Nucleus accumbens (tissue), 56 donors: Measurements from ENCODE around the gene SMG5.

Experiments used
- DNase-seq, 56 donors: peaks; one replicate each; lab custom pipeline; 2025; lab: John Stamatoyannopoulos, UW

Gene SMG5

DNA sequence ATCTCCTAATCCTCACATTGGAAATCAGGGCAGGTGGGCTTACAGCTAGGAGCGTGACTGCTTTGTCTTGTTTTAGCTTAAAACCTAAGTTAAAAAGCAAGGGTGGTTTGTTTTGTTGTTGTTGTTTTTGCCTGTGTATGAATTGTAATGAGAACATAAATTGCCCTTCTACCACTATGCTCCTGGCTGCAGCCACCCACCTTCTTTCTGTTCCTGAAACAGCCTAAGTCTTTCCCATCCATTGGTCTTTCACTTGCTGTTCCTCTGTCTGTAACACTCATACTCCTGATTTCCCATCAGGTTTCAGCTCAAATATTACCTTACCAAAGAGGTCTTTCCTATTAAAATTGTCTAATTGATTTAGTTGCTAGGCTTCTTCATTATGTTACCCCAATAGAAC, 896 bp upstream of the SMG5 start:
- DNase-seq: no peak

DNA sequence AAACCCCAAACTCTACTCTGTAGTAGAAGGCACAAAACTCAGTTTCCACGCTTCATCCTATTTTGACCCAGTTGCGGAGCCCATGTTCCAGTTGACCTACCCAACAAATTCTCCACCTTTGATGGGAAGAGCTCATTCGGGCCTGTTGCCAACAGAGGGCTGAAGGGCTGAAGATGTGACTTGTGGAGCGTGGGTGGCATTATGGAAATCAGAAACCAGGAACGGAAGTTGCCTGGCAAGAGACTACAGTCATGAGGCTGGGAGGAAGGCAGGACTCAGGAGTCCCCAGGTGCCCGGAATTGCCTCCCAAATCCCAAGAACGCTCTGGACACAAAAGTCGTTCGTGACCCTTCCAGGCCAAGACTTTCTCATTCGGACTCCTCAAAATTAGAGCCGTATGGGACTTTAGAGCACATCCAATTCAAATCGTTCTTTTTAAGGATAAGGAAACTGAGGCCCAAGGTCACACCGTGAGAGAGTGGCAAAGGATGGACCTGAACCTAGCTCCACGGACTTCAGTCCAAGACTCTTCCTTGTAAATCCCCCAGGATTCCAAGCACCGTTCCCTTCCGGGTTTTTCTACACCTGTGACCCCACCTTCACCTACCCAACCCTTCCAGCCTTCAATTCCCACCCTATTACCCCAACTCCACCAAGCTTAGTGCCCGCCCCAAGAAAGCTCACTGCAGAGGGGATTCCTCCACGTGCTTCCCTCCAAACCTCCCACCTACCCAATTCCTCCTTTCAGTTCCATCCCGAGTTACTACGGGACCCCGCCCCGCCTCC, 739 bp downstream of the SMG5 start:
- DNase-seq: peak in 11 of 56 donors; percentile 4 to 63 (median 15)

DNA sequence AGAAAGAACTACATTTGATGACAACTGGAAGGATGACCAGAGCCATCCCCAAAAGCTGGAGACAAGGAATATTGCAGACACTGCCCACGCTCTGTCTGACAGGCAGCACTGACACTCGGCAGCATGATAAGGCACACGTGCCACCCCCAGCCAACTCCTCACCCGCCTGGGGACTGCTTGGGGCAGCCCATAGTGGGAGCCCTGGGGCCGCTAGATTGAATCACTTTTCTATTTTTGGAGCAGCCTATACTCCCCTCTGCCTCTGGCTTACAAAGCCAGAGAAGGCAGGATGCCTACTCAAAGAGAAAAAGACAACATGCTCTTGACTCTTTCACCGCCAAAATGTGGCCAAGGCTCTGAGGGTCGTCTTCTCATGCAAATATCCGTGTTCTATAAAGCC, 1.3 kb downstream of the SMG5 start:
- peak in 4 of 56 donors; percentile 4 to 40 (median 20) for DNase-seq

DNA sequence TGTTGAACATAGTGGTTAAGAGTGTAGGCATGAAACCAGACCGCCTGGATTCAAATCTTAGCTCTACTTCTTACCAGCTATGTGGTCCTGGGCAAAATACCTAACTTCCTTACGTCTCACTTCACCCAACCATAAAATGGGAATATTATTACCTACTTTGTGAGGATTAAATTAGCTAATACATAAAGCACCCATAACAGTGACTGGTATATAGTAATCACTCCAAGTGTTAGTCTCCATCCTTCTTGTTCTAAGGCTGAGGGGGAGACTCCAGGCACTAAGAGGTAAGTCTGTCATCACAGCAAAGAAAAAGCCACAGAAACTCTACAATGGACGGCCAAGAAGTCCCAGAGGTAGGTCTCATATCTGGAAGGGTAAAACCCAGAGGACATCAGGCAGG, 2.8 kb downstream of the SMG5 start:
- no peak for DNase-seq

DNA sequence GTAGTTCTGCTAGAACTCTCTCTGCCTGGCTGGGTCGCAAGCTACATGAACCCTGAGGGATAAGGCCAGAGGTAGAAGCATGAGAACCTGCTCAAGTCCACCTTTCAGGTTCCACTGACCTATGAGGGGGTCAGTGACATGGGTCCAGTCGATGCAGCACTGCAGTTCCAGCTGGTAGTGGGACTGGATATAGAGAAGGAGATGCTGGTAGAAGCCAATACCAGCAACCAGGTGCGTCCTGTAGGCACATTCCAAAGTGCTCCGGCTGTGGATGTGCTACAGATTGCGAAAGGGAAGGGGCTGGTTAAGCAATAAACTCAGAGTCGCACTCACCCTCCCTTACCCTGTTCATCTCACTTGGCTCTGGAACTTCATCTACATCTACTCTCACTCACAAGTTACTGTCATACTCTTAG, 5.7 kb downstream of the SMG5 start:
- no peak for DNase-seq

DNA sequence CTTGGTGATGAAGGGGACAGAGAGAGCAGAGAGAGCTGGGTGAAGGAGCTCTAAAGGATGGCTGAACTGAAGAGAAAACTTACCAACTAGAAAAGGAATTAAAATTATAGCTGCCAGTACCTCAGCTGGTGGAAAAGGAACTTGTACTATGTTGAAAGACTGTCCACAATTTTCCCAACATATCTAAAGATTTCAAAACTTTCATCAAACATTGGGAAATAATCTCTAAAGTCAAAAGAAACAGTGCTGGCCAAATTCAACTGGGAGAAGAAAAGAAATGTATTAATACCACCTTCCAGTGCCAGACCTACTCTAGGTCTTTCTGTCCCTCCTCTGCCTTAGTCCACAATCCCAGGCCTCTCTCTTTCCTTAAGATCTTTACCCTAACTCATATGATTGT, 6.1 kb downstream of the SMG5 start:
- no peak for DNase-seq

DNA sequence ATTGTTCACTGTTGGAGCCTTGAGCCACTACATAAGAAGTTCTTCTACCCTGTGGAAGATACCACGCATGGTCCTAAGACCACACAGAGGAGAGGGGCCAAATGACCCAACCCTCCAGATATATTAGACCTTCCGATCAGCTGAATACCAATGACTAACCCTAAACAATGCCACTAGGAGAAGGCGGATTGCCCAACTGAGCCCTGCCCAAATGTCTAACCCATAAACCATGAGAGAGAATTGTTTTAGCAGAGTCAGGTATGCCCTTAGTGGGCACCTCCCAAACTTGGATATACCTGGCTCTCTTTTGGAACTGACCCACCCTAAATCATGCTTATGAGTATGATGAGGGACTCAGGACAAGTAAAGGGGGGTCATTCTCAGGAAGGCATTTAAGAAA, 12.3 kb downstream of the SMG5 start:
- no peak for DNase-seq

DNA sequence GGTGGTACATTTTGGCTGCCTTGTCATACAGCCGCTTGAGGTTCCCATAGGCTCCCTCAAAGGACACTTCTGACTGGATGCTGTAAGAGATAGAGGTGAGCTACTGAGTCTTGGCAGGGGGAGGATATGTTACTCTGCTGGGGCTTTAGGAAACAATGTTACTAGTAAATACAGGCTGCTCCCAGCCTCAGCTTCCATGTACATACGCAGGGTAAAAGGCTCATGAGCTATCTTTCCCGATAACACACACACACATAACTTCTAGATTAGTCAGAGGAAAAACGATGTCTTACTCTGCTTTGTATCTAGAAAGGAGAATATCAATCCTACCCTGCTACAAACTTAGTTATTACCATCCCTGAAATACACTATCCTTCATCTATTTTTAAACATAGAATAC, 14.3 kb downstream of the SMG5 start:
- DNase-seq: no peak

DNA sequence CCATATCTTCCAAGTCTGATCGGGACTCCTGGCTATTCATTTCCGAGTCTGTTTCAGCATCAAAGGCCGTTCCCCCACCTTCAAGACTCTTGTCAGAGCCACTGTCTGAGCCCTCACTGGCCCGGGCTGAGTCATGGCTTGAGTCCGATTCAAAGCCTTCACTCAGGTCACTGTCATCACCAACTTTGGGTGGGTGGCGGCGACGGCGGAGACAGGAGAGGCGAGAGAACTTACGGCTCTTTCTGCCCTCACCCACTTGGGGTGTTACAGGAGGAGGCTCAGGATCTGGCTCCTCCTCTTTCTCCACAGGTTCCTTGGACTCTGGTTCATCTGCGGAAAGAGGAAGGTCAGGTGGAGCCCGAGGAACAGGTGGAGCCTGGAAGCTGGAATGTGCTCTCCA, 16.6 kb downstream of the SMG5 start:
- DNase-seq: no peak

DNA sequence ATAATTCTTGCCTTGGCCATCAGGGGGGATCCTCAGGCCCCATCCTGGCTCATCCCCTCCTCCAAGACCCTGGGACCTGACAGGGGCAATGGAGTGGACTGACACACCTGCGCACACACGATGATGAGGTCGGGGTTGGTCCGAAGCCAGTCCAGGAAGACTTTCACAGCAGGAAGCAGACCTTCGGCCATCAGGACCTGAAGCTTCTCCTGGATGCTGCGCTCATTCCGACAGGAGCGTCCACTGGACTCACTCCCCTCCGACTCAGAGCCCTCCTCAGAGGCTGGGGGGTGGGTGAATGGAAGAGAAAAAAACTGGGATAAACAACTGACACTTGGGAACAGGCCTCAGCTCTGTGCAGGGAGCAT, 19.4 kb downstream of the SMG5 start:
- DNase-seq: no peak

DNA sequence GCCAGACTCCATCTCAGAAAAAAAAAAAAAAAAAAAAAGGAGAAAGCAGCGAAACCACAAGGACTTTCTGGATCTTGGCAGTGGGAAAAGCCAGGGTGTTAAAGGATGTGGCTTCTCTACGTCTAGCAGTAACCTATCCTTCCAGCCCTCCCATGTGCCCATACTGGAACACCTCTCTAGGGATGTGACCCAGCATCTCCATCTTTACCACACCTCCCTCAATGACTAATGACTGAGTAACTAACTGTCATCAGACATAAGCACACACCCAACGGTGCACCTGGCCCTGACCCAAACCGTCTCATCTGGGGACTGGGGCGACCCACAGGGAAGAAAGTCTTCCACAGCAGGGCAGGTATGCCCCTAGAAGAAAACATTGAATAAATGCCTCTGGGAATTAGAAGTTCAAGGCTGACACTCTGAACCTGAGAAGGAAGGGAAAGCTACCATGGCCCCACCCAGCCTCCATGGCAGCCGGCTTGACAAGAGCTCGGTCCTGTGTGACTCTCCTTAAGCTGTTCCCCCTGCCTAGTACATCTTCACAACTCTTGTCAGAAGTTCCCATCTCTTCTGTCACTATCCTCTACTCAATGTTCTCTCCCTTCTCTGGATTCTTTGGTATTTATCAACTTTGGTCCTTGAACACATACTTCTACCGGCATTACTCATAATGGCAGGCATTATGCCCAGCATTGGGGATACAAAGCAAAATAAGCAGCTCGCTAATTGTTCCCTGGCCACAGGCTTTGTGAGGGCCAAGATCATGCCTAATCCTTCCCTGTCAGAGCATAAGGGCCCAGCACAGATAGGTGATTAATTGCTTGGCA, 20.0 kb downstream of the SMG5 start:
- DNase-seq: no peak

DNA sequence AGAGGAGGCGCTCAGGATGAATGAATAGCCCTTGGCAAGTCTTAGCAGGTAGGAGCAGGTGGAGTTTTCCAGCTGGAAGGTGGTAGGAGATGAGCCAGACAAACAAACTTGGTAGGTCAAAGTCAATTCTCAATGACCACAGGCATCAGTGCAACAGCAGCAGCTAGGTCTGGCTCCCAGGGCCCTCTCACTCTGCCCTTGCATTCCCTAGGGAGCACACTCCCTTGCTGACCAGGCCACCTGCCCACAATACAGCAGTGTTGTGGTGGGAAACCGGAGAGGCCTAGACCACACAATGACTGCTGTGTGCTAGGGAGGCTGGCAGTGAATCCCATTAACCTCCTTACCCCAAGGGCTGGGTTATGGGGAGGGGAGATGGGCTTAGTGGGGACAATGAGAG, 21.7 kb downstream of the SMG5 start:
- DNase-seq: peak in 24 of 56 donors; percentile 30 to 74 (median 52)

DNA sequence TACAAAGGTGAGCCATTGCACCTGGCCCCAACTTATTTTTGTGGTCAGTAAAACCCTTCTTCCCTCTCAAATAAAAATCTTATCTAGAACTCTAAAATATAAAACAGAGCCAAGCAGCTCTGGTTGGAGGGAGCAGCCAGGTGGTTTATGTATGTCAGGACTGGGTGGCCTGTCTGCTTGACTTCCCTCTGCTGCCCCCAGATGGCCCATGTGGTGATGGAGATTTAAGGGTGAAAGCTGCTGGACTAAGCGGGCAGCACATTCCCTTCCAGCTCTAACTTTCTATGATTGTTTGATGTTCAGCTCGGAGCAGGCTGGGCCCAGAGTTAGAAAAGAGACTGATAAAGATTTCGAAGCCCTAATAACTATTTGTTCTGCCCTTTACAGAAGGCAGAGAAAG, 22.8 kb downstream of the SMG5 start:
- peak in 27 of 56 donors; percentile 19 to 71 (median 39) for DNase-seq

DNA sequence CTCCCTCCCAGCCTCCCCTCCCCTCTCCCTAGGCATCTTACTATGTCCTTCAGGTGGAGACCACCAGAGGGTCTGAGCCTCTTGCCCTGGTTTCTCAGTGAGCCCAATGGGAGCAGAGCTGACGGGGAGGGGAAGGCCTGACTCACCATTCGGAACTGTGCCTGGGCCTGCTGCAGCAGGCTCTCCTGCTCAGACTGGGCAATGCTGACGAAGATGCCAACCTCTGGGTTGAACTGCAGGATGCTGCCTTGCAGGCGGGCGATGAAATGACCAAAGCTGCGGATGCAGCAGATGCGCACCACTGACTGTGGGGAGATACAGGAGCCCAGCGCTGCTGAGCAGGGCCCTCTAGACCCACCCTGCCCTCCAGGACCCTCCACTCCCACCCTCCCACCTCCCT, 23.8 kb downstream of the SMG5 start:
- DNase-seq: no peak

DNA sequence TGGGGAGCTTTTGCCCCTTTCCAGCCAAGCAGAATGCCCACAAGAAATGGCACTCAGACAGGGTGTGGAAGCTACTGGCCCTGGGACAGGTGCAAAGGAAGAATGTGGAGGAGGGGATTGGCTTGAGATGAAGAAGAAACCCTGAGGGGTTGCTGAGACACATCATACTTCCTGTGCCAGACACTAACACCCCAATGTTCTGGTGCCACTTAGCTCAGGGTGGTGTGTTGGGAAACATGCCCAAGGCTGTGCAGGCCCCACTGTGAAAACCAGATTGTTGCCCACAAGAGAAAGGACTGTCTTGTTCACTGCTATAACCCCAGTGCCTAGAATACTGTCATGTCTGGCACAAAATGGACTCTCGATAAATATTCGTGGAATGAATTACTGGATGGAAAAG, 24.9 kb downstream of the SMG5 start:
- DNase-seq: peak in 1 of 56 donors; percentile 7

DNA sequence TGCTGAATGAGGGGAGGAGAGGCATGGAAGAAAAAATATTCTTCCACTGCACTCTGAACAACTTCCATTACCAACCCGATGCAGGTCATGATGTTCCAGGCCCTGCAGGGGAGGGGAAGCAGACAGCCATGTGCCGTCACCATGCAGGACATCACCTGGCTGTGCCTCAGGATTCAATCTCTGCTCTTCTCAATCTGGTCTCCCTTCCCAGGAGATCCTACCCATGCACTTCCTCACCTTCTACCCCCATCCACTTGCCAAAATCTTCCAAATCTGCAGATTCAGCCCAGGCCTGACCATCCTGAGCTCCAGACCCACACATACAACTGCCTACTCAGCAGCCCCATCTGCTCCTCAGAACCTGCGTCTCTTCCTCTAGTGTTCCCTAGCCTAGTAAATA, 29.0 kb downstream of the SMG5 start:
- DNase-seq: no peak

DNA sequence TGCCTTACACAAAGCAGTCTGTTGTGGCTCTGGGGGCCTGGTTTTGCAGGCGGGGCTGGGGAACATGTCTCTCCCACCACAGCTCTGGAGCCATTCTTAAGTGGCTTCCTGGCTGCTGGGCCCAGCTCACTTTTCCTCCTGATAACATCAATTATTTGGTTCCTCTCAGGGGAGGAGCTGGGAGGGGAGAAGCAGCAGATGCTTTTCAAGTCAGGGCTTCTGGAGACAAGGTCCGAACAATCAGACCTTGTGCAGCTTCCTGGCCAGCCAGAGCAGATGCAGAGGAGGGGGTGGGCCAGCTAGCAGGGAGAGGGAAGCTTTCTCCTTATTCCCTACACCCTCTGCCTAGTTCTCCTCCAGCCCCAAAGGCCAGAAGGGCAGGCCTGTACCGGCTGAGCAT, 31.1 kb downstream of the SMG5 start:
- DNase-seq: peak in 6 of 56 donors; percentile 23 to 43 (median 36)

DNA sequence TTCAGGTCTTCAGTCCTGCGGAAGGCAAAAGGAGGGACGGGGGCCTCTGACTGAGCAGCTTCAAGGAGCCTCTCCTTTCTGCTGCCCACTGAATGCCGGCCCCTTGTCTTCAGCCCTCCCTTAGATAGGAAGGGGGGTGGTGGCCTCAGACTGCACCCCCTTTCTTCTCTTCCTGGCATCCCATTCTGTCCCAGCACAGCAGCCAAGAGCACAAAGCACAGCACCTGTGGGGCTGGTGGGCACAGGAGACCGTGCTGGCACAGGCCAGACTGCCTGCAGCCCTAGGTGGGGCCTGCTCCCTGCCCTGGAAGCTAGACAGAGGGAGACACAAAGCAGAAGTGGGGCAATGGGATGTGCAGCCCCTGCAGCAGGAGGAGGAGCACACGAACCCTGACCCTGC, 33.0 kb downstream of the SMG5 start:
- no peak for DNase-seq

DNA sequence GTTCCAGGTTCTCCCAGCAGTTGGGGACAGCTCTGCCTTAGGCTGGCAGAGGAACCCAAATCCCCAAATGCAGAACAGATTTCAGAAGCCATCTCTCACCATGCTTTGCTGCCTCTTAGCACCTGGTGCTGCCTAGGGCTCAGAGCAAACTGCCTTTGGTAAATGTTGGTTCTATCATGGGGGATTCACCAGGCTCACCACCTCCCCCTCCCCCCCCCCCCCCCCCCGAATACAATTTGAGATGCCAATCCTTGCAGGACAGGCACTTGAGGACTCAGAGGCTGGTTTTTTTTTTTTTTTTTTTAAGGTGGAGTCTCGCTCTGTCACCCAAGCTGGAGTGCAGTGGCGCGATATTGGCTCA, 34.3 kb downstream of the SMG5 start:
- no peak for DNase-seq

DNA sequence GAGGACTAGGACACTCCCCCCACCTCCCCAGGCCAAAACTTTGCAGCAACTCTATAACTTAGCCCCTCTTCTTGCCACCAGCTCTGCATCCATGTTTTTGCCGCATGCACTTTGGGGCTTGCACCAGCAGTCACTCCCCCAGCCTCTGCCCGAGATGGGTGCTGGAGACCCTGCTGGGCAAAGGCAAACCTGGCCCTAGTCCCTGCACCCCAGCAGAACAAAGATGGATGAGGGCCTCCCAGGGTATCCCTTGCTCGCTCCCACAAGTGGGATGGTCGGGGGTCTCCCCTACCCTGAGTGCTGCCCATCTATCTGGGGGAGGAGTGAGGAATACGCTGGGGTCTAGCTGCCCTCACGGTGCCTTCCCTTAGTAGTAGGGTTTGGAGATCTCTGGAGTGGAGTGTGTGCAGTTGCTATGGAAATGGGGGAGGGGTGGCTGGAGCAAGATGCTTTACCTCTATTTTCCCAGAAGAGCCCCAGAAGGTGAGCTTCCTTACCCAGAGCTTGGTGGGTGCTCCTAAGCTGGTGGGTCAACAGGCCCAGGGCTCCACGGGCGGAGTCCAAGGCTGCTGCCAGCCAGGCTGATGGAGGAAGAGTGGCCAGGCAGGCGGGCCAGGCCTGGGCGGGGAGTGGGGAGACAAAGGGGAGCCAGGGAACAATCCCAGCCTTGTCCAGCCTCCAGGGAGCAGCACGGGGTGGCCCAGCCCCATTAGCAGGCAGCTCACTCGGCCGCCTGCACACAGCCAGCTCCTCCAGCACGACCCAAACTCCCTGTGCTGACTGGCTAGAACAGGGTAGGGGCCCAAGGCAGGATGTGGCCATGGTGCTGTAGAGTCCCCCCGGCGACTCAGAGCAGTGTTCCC, 34.9 kb downstream of the SMG5 start, which contains the start of gene PAQR6:
PAQR6 (minus strand) TSS at position 597 of the 863 bp plus-strand sequence. CDS start 1,325 bp downstream, outside the sequence.
- peak; percentile 52 to 97 (median 91) for DNase-seq
